ENCODE data around the gene PCDHGA11.

DNA sequence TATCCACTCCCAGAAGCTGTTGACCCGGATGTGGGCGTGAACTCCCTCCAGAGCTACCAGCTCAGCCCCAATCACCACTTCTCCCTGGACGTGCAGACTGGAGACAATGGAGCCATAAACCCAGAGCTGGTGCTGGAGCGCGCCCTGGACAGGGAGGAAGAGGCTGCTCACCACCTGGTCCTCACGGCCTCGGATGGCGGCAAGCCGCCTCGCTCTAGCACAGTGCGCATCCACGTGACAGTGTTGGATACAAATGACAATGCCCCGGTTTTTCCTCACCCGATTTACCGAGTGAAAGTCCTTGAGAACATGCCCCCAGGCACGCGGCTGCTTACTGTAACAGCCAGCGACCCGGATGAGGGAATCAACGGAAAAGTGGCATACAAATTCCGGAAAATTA is 27.6 kb upstream of the PCDHGA11 start:
- TF ChIP-seq, protein P1, sequence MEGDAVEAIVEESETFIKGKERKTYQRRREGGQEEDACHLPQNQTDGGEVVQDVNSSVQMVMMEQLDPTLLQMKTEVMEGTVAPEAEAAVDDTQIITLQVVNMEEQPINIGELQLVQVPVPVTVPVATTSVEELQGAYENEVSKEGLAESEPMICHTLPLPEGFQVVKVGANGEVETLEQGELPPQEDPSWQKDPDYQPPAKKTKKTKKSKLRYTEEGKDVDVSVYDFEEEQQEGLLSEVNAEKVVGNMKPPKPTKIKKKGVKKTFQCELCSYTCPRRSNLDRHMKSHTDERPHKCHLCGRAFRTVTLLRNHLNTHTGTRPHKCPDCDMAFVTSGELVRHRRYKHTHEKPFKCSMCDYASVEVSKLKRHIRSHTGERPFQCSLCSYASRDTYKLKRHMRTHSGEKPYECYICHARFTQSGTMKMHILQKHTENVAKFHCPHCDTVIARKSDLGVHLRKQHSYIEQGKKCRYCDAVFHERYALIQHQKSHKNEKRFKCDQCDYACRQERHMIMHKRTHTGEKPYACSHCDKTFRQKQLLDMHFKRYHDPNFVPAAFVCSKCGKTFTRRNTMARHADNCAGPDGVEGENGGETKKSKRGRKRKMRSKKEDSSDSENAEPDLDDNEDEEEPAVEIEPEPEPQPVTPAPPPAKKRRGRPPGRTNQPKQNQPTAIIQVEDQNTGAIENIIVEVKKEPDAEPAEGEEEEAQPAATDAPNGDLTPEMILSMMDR (conservative IDR thresholded peaks at IDR 0.05; ENCODE audit: low read length), result no peak
- TF ChIP-seq EZH2phosphoT487 (IDR thresholded peaks at IDR 0.05; ENCODE audit: borderline replicate concordance, low read depth, low read length), result no peak
